SH-SY5Y (cell line): ENCODE data around the gene HSD11B1.

Source experiments
- GATA2 ChIP-seq: IDR thresholded peaks from 2 replicates; pipeline ENCODE4 v1.6.1; 2011; ENCODE audit warnings: mild to moderate bottlenecking, low read depth, low read length
- GATA3 ChIP-seq: IDR thresholded peaks from 2 replicates; pipeline ENCODE4 v1.6.1; 2011; ENCODE audit warnings: low read depth, mild to moderate bottlenecking, low read length, moderate library complexity

The HSD11B1 gene

GRCh38 chr1:209704584-209704983, at the start of gene HSD11B1:
Gene HSD11B1 (plus strand): TSS chr1:209704846. CDS start chr1:209704943, 97 bp downstream.
- TF ChIP-seq GATA2 = no peak
- TF ChIP-seq GATA3 = no peak

GRCh38 chr1:209655411-209656231, 49.0 kb upstream of the HSD11B1 start:
- TF ChIP-seq GATA3 = no peak
- TF ChIP-seq GATA2 = no peak

GRCh38 chr1:209657140-209657879, 47.3 kb upstream of the HSD11B1 start:
- TF ChIP-seq GATA3 (no peak), GATA2 (no peak)

- TF ChIP-seq GATA3 = no peak
- TF ChIP-seq GATA2 = no peak
Measured at GRCh38 chr1:209657918-209658317, 46.7 kb upstream of the HSD11B1 start.

- TF ChIP-seq GATA2 (no peak), GATA3 (no peak)
Measured at GRCh38 chr1:209659909-209660308, 44.7 kb upstream of the HSD11B1 start.

- no peak for TF ChIP-seq GATA2
- no peak for TF ChIP-seq GATA3
Measured at GRCh38 chr1:209661071-209661470, 43.6 kb upstream of the HSD11B1 start.

GRCh38 chr1:209662879-209663327, 41.7 kb upstream of the HSD11B1 start:
- TF ChIP-seq GATA2 = no peak
- no peak for TF ChIP-seq GATA3

GRCh38 chr1:209667103-209667502, 37.5 kb upstream of the HSD11B1 start:
- no peak for TF ChIP-seq GATA3
- TF ChIP-seq GATA2 = no peak

- TF ChIP-seq GATA2 (no peak), GATA3 (no peak)
Measured at GRCh38 chr1:209667708-209668107, 36.9 kb upstream of the HSD11B1 start.

GRCh38 chr1:209670441-209671082, 34.1 kb upstream of the HSD11B1 start:
- TF ChIP-seq GATA3 = no peak
- no peak for TF ChIP-seq GATA2

GRCh38 chr1:209672705-209673630, 31.7 kb upstream of the HSD11B1 start:
- TF ChIP-seq GATA3 = no peak
- TF ChIP-seq GATA2 = no peak

GRCh38 chr1:209673631-209674417, 30.8 kb upstream of the HSD11B1 start:
- no peak for TF ChIP-seq GATA2
- no peak for TF ChIP-seq GATA3

- TF ChIP-seq GATA2 = no peak
- TF ChIP-seq GATA3 = no peak
Measured at GRCh38 chr1:209674957-209675564, 29.6 kb upstream of the HSD11B1 start, which contains the start of gene G0S2. Gene G0S2 (plus strand): TSS chr1:209675412. CDS start chr1:209675685, 273 bp downstream.
